ENCODE data around the gene BDP1.
"Not testable (repeated sequence)": the region's sequence is repeated elsewhere in the genome, so short reads cannot be mapped to it uniquely, and the experiment has no call there.

BDP1 gene

GRCh38 chr5:71455427-71456361 lies at the start of gene BDP1:
TSS of gene BDP1 (plus strand) at chr5:71455651. CDS start at chr5:71455878, 227 bp downstream.
- H3K4me3 ChIP-seq (ENCODE audit: low read length): peak within 1 kb of the TSS; percentile 88
- DNase-seq (ENCODE audit: low read depth): peak; percentile 97
- peak; percentile 43 for TF ChIP-seq CTCF (IDR thresholded peaks at IDR 0.05; ENCODE audit: insufficient read depth, low read depth, low read length, missing control alignments)

GRCh38 chr5:71410088-71410487 lies 45.4 kb upstream of the BDP1 start:
- not testable (repeated sequence) for H3K4me3 ChIP-seq (ENCODE audit: low read length); DNase-seq (ENCODE audit: low read depth)

- not testable (repeated sequence) for H3K4me3 ChIP-seq (ENCODE audit: low read length); DNase-seq (ENCODE audit: low read depth)
Measured at GRCh38 chr5:71415626-71416025, 39.8 kb upstream of the BDP1 start.

GRCh38 chr5:71418026-71418425 lies 37.4 kb upstream of the BDP1 start:
- not testable (repeated sequence) for DNase-seq (ENCODE audit: low read depth); H3K4me3 ChIP-seq (ENCODE audit: low read length)

GRCh38 chr5:71421278-71421677 lies 34.2 kb upstream of the BDP1 start:
- not testable (repeated sequence) for DNase-seq (ENCODE audit: low read depth)

GRCh38 chr5:71423896-71424295 lies 31.6 kb upstream of the BDP1 start:
- H3K4me3 ChIP-seq (ENCODE audit: low read length); DNase-seq (ENCODE audit: low read depth): not testable (repeated sequence)

More at GRCh38 chr5:71421278-71421677, 34.2 kb upstream of the BDP1 start:
- H3K4me3 ChIP-seq (ENCODE audit: low read length): not testable (repeated sequence)

- not testable (repeated sequence) for DNase-seq (ENCODE audit: low read depth); H3K4me3 ChIP-seq (ENCODE audit: low read length)
Measured at GRCh38 chr5:71426686-71427474, 28.6 kb upstream of the BDP1 start.

- not testable (repeated sequence) for H3K4me3 ChIP-seq (ENCODE audit: low read length); DNase-seq (ENCODE audit: low read depth)
Measured at GRCh38 chr5:71432410-71432809, 23.0 kb upstream of the BDP1 start.

- not testable (repeated sequence) for DNase-seq (ENCODE audit: low read depth); H3K4me3 ChIP-seq (ENCODE audit: low read length)
Measured at GRCh38 chr5:71434825-71435224, 20.6 kb upstream of the BDP1 start.

GRCh38 chr5:71441564-71441963 lies 13.9 kb upstream of the BDP1 start:
- not testable (repeated sequence) for DNase-seq (ENCODE audit: low read depth); H3K4me3 ChIP-seq (ENCODE audit: low read length)

GRCh38 chr5:71443891-71444290 lies 11.6 kb upstream of the BDP1 start:
- not testable (repeated sequence) for DNase-seq (ENCODE audit: low read depth); H3K4me3 ChIP-seq (ENCODE audit: low read length)

- DNase-seq (ENCODE audit: low read depth); H3K4me3 ChIP-seq (ENCODE audit: low read length): not testable (repeated sequence)
Measured at GRCh38 chr5:71445015-71445414, 10.4 kb upstream of the BDP1 start.

GRCh38 chr5:71445523-71446152 lies 9.8 kb upstream of the BDP1 start:
- DNase-seq (ENCODE audit: low read depth); H3K4me3 ChIP-seq (ENCODE audit: low read length): not testable (repeated sequence)

GRCh38 chr5:71446540-71447216 lies 8.8 kb upstream of the BDP1 start:
- DNase-seq (ENCODE audit: low read depth); H3K4me3 ChIP-seq (ENCODE audit: low read length): not testable (repeated sequence)

Measured in epithelial cell of esophagus (primary cell).